Loucy (cell line): ENCODE data around the gene CDRT4.

Experiments
- H2AFZ ChIP-seq: fragments of 200-600 bp; sonication (generic); 2 replicates; pipeline ENCODE4 v1.6.0; 2016; ENCODE audit warnings: antibody characterized with exemption, mild to moderate bottlenecking, low read length, moderate library complexity
- H3F3A ChIP-seq: fragments of 200-600 bp; 2 replicates; pipeline ENCODE4 v1.6.0; 2016; ENCODE audit warnings: antibody characterized with exemption, low read depth, mild to moderate bottlenecking
- H3K27me3 ChIP-seq: fragments of 200-600 bp; sonication (generic); 2 replicates; pipeline ENCODE4 v1.6.1; 2014; ENCODE audit warnings: low read length, mild to moderate bottlenecking; ENCODE audit not compliant: insufficient read depth, poor library complexity, severe bottlenecking
- H3K36me3 ChIP-seq: fragments of 200-600 bp; sonication (generic); 2 replicates; pipeline ENCODE4 v1.6.1; 2016; ENCODE audit warnings: low read length; ENCODE audit not compliant: insufficient read depth
- H3K4me1 ChIP-seq: fragments of 200-600 bp; sonication (generic); 2 replicates; pipeline ENCODE4 v1.5.1; 2014; ENCODE audit warnings: low read length, mild to moderate bottlenecking; ENCODE audit not compliant: insufficient read depth, poor library complexity, severe bottlenecking
- H3K4me2 ChIP-seq: fragments of 200-600 bp; sonication (generic); 2 replicates; pipeline ENCODE4 v1.6.0; 2014; ENCODE audit warnings: antibody characterized with exemption, low read length, low read depth, mild to moderate bottlenecking; ENCODE audit not compliant: poor library complexity, severe bottlenecking
- H3K4me3 ChIP-seq: fragments of 200-600 bp; sonication (generic); 2 replicates; pipeline ENCODE4 v1.5.1; 2014; ENCODE audit warnings: low read length, mild to moderate bottlenecking, mixed read lengths; ENCODE audit not compliant: poor library complexity, severe bottlenecking
- H3K79me2 ChIP-seq: fragments of 200-600 bp; sonication (generic); 2 replicates; pipeline ENCODE4 v1.6.1; 2014; ENCODE audit warnings: low read length; ENCODE audit not compliant: insufficient read depth
- H3K9ac ChIP-seq: fragments of 200-600 bp; sonication (generic); 2 replicates; pipeline ENCODE4 v1.6.0; 2014; ENCODE audit warnings: mild to moderate bottlenecking, low read depth, low read length, moderate library complexity; ENCODE audit not compliant: poor library complexity, severe bottlenecking
- H3K9me2 ChIP-seq: fragments of 200-600 bp; sonication (generic); replicated peaks from 2 replicates; pipeline ENCODE4 v1.6.1; 2016; ENCODE audit warnings: low read depth, low read length, mixed read lengths
- H3K9me3 ChIP-seq: fragments of 200-600 bp; sonication (generic); 2 replicates; pipeline ENCODE4 v1.6.1; 2014; ENCODE audit warnings: mild to moderate bottlenecking, antibody characterized with exemption, low read length, low read depth; ENCODE audit not compliant: insufficient read depth
- H4K20me1 ChIP-seq: fragments of 200-600 bp; sonication (generic); 2 replicates; pipeline ENCODE4 v1.6.0; 2014; ENCODE audit warnings: antibody characterized with exemption, low read length, mild to moderate bottlenecking; ENCODE audit not compliant: insufficient read depth, poor library complexity, severe bottlenecking
- CTCF ChIP-seq: fragments of 200-600 bp; sonication (generic); conservative IDR thresholded peaks from 2 replicates; pipeline ENCODE4 v1.5.1; 2014; ENCODE audit warnings: mild to moderate bottlenecking, antibody characterized with exemption, low read length
- EZH2phosphoT487 ChIP-seq: fragments of 200-600 bp; IDR thresholded peaks from 2 replicates; pipeline ENCODE4 v1.6.1; 2018; ENCODE audit warnings: antibody characterized with exemption, mild to moderate bottlenecking, moderate library complexity, borderline replicate concordance

The CDRT4 gene

GRCh38 chr17:15395091-15395490 is 72.3 kb downstream of the CDRT4 start:
- H2AFZ ChIP-seq = no peak overlapping the region
- H4K20me1 ChIP-seq = no peaks in the 10 kb centered on the region
- no peaks in the 10 kb centered on the region for H3K36me3 ChIP-seq
- no peaks in the 10 kb centered on the region for H3K27me3 ChIP-seq
- no peak overlapping the region for H3K9ac ChIP-seq
- no peaks in the 10 kb centered on the region for H3K9me2 ChIP-seq
- no peak overlapping the region for H3K4me3 ChIP-seq
- H3K79me2 ChIP-seq = no peaks in the 10 kb centered on the region
- no peak overlapping the region for H3K4me2 ChIP-seq
- TF ChIP-seq EZH2phosphoT487 = no peak
- TF ChIP-seq CTCF = no peak
- no peaks in the 10 kb centered on the region for H3K4me1 ChIP-seq
- H3K9me3 ChIP-seq = no peaks in the 10 kb centered on the region
- no peaks in the 10 kb centered on the region for H3F3A ChIP-seq

GRCh38 chr17:15393414-15393813 is 74.0 kb downstream of the CDRT4 start:
- Histone ChIP-seq H3K36me3 (no peaks in the 10 kb centered on the region), H3K79me2 (no peaks in the 10 kb centered on the region), H3K4me1 (no peaks in the 10 kb centered on the region), H2AFZ (no peak overlapping the region), H3K4me3 (no peak overlapping the region), H3F3A (no peaks in the 10 kb centered on the region), H3K9me2 (no peaks in the 10 kb centered on the region), H4K20me1 (no peaks in the 10 kb centered on the region), H3K9ac (no peak overlapping the region), H3K9me3 (no peaks in the 10 kb centered on the region), H3K4me2 (no peak overlapping the region), H3K27me3 (no peaks in the 10 kb centered on the region)
- no peak for TF ChIP-seq EZH2phosphoT487
- TF ChIP-seq CTCF = no peak

GRCh38 chr17:15392326-15392741 is 75.1 kb downstream of the CDRT4 start:
- no peaks in the 10 kb centered on the region for H3K27me3 ChIP-seq
- H3K4me3 ChIP-seq = no peak overlapping the region
- H3K9me2 ChIP-seq = no peaks in the 10 kb centered on the region

More at GRCh38 chr17:15392326-15392741, 75.1 kb downstream of the CDRT4 start:
- H3K36me3 ChIP-seq = no peaks in the 10 kb centered on the region
- H3K79me2 ChIP-seq = no peaks in the 10 kb centered on the region
- H3F3A ChIP-seq = no peaks in the 10 kb centered on the region
- H3K4me1 ChIP-seq = no peaks in the 10 kb centered on the region
- no peak overlapping the region for H3K9ac ChIP-seq
- no peak overlapping the region for H3K4me2 ChIP-seq
- no peak for TF ChIP-seq EZH2phosphoT487
- TF ChIP-seq CTCF = no peak
- H3K9me3 ChIP-seq = no peaks in the 10 kb centered on the region
- no peaks in the 10 kb centered on the region for H4K20me1 ChIP-seq
- no peak overlapping the region for H2AFZ ChIP-seq
